Upper lobe of left lung (tissue), 4 donors: ENCODE measurements around the gene ANP32B.

ENCODE experiments used
- CTCF ChIP-seq, 6 experiments: fragments of 450-650 bp in 4 of 6; fragments of 200-600 bp in 2 of 6; sonication (generic) in 2 of 6; IDR thresholded peaks; one replicate each; pipeline ENCODE4 v1.5.1; 2016 to 2019; ENCODE audit warnings: antibody characterized with exemption in 6 of 6
- EP300 ChIP-seq, 4 donors: sonication (generic); formaldehyde crosslinking; IDR thresholded peaks; one replicate each; pipeline ENCODE4 v1.5.1; 2017; ENCODE audit warnings: antibody characterized with exemption in 4 of 4, control low read depth in 2 of 4

DNA sequence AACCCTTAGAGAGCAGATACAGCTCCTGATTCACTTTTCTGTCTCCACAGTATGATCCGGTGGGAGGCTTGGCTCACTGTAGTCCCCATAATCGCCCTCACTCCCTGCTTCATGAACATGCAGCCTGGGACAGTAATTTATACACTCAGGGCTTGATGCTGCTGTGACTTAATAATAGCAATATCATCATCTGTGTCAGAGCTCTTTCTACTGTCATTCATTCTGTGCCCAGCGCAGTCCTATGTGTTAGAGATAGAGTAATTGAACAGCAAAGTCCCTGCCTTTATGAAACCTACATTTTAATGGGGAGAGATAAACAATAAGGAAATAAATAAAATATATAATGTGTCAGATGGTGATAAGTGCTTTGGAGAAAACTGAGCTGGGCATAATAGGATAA lies 42.4 kb upstream of the ANP32B start:
- TF ChIP-seq CTCF (IDR thresholded peaks at IDR 0.05): no peak
- TF ChIP-seq EP300 (IDR thresholded peaks at IDR 0.05): no peak
